ENCODE measurements around the gene KIAA1549. TPM values are rescaled to one million over a fixed set of nuclear protein-coding genes. Genes with fewer than 3 reads are reported as not detected.

Gene KIAA1549
- polyA plus RNA-seq, 1 donor = 9.9 TPM

DNA sequence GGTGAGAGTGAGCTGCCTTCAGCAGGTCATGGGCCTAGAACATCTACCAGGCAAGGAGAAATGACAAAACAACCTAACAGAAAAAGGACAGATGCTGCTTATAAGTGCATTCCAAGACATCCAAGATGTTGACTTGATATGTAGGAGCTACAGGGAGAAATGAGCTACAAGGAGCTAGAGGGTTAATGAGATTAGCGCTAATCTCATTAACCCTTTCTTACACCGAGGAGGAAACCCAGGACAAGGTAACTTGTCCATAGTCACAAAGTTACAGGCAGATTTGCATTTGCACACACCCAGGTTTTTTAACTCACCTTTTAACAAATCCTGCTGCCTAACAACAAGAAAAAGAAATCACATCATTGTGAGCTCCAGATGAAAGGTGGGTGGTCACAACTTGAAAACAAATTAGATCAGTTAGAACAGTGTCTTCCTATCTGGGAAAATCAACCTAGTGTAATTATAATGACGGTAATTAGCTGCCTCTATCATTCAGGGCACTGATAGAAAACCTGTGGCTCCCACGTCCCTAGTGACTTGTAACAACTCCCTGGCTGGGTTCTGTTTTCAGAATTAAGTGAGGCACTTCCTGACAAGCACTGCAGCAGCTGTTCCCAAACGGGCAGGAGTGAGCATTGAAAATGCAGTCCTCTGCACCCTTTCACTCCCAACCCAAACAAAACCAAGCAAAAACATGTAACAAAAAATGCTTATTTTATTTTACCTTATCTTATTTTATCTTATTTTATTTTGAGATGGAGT is 5.7 kb downstream of the KIAA1549 start:
- no peak for DNase-seq (ENCODE audit: low read depth)

- no peak for DNase-seq (ENCODE audit: low read depth)
These were observed 6.4 kb downstream of the KIAA1549 start for GRCh38 chr7:138974675-138975292.

DNA sequence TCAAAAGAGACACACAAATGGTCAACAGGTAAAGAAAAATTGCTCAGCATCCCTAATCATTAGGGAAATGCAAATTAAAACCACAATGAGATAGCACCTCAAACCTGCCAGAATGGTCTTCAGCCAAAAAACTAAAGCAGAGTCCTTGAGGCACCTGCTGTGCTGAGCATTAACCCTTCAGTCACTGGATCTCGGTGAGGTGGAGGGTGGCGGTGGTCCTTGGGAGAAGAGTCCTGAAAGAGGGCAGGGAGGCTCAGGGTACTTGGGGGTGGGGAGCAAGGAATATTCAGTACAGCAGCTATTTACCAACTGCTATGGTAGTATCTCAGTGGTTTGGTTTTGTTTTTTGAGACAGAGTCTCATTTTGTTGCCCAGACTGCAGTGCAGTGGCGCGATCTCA is 7.1 kb downstream of the KIAA1549 start:
- DNase-seq (ENCODE audit: low read depth) = no peak

DNA sequence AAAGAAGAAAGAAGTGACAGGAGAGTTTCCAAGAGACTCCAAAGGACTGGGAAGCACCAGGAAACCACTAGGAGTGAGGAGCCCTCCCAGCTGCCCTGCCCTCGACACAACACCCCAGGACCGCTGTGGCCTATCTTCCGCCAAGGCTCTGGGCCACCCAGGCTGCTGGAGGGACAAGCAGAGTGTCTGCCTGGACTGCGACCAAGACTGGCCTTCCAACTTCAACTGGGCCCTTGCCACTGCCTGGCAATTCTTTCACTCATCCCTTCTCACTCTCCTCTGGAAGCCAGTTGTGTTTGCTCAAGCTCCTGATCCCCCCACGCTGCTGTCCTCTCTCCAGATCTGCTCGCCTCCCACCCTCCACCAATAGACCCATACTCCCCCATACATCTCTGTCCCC is 10.2 kb downstream of the KIAA1549 start:
- no peak for DNase-seq (ENCODE audit: low read depth)

- no peak for DNase-seq (ENCODE audit: low read depth)
These were observed 10.7 kb downstream of the KIAA1549 start for GRCh38 chr7:138970446-138970845.

- no peak for DNase-seq (ENCODE audit: low read depth)
These were observed 14.0 kb downstream of the KIAA1549 start for GRCh38 chr7:138967159-138967558.

- no peak for DNase-seq (ENCODE audit: low read depth)
These were observed 16.4 kb downstream of the KIAA1549 start for GRCh38 chr7:138964624-138965436.

DNA sequence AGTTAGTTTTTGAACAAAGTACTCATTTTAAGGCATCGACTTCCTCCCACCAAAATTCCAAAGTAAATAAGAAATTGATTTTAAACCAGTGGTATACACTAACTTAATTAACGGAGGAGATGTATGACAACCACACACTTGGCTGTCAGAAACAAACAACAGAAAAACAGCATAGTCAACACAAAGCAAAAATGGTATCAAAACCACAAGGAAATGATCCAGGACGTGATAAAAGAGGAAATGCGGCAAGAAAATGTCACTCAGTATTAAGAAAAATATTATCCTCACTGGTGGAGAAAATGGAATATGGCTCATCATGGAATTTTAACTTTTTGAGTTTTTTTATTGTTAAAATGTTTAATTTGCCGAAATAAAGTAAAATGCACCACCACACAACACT is 17.5 kb downstream of the KIAA1549 start:
- DNase-seq (ENCODE audit: low read depth) = no peak

- DNase-seq (ENCODE audit: low read depth) = no peak
These were observed 18.5 kb downstream of the KIAA1549 start for GRCh38 chr7:138962561-138963270.

DNA sequence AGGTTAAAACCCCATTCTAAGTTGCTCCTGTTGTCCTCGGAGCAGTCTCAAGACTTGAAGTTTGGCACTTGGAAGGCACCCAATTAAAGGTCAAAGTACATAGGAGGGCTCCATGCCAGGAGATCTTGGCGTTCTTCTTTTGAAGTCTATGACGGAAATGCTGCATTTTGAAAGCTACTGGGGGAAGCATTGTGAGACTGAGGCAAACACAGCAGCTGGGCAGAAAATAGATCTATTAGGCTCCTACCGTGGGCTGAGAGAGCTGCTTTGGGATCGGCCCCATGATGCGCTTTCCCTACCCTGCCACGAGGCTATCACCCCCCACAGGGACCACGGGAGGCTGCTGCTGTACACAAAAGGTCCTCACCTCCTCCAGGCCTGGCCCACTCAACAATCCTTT is 20.0 kb downstream of the KIAA1549 start:
- DNase-seq (ENCODE audit: low read depth) = no peak

GRCh38 chr7:138958391-138958956 is 22.7 kb downstream of the KIAA1549 start:
- no peak for DNase-seq (ENCODE audit: low read depth)

- DNase-seq (ENCODE audit: low read depth) = no peak
These were observed 23.3 kb downstream of the KIAA1549 start for GRCh38 chr7:138957753-138958390.

DNA sequence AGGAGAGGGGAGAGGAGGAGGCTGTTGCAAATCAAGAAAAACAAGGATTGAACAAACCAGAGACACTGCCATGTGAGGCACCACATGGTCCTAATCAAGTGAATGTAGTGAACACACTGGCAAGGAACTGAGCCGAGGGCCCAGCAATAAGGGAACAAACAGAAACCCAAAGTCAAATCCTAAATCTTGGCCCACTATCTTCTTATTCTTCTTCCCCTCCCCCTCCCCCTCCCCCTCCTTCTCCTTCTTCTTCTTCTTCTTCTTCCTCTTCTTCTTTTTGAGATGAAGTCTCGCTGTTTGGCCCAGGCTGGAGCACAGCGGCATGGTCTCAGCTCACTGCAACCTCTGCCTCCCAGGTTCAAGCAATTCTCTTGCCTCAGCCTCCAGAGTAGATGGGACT is 24.0 kb downstream of the KIAA1549 start:
- DNase-seq (ENCODE audit: low read depth) = no peak

DNA sequence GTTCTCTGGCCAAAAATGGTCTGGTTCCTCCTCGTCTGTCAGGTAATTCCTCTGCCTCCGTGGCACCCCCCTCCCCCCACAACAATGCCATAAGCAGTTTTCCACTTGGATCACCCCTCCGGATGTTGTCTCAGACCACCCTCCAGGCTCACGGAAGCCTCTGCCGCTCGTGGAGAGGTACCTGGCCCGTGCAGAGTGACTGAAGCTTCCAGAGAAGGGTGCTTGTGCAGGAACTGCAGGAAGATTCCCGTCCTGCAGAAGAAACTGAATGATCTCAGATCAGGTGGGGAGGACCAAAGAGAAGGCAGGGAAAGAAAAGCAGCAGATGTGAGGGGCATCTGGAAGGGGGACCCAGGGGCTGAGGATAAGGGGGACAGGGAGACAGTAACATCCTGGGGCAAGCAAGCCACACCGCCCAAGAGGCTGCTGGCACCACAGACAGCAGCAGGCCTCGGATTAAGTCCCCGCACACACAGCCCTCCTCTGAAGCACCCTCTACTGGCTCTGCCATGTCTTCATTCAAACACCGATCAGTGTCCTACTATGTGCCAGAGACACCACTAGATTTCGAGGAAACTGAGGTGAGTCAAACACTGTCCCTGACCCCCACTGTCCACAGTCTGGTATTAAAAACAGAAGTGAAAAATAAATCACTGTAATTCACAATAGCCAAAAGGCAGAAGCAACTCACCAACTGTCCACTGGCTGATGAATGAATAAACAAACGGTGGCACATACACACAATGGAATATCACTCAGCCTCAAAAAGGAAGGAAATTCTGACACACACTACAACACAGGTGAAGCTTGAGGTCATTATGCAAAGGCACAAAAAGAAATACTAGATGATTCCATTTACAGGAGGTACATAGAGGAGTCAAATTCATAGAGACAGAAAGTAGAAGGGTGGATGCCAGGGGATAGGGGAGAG is 26.4 kb downstream of the KIAA1549 start:
- no peak for DNase-seq (ENCODE audit: low read depth)

DNA sequence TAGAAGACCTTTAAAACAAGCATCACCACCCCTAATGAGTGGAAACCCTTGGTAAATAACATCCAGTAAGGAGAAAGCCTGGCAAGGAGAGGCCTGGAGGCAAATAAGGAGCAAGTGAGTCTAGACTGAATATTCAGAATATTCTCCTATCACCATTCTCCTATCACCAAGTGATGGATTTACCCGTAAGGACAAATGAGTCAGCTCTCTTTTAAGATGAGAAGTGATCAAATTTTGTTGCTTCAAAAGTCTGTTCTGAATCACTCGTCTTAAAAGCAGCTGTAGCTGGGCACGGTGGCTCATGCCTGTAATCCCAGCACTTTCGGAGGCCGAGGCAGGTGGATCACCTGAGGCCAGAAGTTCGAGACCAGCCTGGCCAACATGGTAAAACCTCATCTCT is 28.4 kb downstream of the KIAA1549 start:
- DNase-seq (ENCODE audit: low read depth) = no peak

DNA sequence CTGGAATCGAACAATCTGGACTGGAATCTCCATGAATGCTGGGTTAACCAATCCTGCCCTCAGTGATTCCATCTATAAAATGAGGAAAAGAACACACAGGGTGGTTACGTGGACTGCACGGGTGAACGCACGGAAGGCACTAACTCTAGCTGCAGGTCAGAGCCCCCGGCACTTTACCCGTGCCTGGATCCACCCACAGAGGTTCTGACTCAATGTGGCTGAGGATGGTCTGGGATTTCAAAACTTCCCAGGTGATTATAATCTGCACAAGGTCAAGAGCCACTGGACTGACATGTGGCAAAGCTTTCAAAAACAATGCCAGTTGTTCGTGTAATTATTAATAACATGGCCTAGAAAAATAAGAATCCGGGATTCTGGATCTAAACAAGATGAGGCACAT is 29.2 kb downstream of the KIAA1549 start:
- no peak for DNase-seq (ENCODE audit: low read depth)

GRCh38 chr7:138949421-138950088 is 31.6 kb downstream of the KIAA1549 start:
- no peak for DNase-seq (ENCODE audit: low read depth)

GRCh38 chr7:138948403-138948802 is 32.8 kb downstream of the KIAA1549 start:
- no peak for DNase-seq (ENCODE audit: low read depth)

DNA sequence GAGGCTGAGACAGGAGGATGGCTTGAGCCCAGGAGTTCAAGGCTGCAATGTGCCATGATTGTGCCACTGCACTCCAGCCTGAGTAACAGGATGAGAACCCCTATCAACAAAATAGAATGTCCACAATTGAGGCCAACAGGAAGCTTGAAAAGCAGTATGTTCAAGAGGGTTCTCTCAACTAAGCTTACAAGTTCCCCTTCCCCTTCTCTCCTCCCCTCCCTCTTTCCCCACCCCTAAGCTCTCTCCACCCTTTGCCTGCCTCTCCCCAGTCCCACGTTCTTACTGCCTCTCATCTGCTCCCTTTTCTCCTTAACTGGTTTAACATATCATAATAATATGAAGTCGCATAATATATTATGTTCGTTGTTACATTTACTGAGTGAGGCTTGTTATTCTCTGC is 35.4 kb downstream of the KIAA1549 start:
- DNase-seq (ENCODE audit: low read depth) = no peak

DNA sequence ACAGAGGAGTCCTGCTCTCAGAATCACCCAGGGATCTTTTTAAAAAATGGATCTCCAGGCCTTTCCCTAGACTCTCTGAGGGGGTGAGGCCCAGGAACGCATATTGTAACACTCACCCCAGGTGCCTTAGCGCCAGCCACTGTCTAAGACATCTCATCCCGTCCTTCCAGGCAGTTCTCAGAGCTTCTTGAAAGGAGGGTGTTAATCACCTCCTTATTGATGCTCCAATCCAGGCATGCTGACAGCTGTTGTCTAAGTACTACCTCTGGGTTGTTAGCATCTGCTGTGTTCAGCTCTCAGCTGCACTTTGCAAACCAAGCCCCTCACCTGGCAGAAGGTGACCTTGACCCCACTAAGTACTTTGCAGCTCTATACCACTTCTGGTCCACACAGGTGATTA is 36.0 kb downstream of the KIAA1549 start:
- no peak for DNase-seq (ENCODE audit: low read depth)

Measured in forelimb muscle (tissue), 1 donor.